GM10266 (cell line): ENCODE data around the gene ETAA1.

Experiments used
- DNase-seq: peaks from one replicate; pipeline ENCODE4 v3.0.0; 2012; ENCODE audit errors: extremely low spot score
- TF ChIP-seq, protein P1 (sequence below): IDR thresholded peaks from 2 replicates; pipeline ENCODE4 v1.5.1; 2012; ENCODE audit warnings: mild to moderate bottlenecking, low read depth; ENCODE audit not compliant: control insufficient read depth, insufficient read depth; ENCODE audit errors: missing control alignments

ETAA1 gene

GRCh38 chr2:67400560-67401485 lies 3.7 kb downstream of the ETAA1 start:
- DNase-seq = no peak
- TF ChIP-seq, protein P1, sequence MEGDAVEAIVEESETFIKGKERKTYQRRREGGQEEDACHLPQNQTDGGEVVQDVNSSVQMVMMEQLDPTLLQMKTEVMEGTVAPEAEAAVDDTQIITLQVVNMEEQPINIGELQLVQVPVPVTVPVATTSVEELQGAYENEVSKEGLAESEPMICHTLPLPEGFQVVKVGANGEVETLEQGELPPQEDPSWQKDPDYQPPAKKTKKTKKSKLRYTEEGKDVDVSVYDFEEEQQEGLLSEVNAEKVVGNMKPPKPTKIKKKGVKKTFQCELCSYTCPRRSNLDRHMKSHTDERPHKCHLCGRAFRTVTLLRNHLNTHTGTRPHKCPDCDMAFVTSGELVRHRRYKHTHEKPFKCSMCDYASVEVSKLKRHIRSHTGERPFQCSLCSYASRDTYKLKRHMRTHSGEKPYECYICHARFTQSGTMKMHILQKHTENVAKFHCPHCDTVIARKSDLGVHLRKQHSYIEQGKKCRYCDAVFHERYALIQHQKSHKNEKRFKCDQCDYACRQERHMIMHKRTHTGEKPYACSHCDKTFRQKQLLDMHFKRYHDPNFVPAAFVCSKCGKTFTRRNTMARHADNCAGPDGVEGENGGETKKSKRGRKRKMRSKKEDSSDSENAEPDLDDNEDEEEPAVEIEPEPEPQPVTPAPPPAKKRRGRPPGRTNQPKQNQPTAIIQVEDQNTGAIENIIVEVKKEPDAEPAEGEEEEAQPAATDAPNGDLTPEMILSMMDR = no peak

DNA sequence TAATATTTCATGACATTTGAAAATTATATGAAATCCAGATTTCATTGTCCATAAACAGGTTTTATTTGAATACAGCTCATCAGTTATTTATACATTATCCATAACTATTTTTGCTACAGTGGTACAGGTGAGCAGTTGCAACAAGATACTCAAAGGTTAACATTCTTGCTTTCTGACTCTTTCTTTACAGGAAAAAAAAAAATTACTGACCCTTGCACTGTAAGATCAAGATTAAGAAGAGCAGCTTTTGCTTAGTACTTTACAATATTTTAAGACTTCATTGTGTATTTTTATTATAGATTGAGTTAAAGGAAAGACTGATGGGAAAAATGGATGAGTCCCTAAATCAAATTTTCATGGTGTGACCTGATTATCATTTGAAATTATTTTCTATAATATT lies 11.2 kb downstream of the ETAA1 start:
- no peak for DNase-seq
- TF ChIP-seq, protein P1 = no peak

GRCh38 chr2:67412424-67412823 lies 15.3 kb downstream of the ETAA1 start:
- TF ChIP-seq, protein P1 = no peak
- no peak for DNase-seq

DNA sequence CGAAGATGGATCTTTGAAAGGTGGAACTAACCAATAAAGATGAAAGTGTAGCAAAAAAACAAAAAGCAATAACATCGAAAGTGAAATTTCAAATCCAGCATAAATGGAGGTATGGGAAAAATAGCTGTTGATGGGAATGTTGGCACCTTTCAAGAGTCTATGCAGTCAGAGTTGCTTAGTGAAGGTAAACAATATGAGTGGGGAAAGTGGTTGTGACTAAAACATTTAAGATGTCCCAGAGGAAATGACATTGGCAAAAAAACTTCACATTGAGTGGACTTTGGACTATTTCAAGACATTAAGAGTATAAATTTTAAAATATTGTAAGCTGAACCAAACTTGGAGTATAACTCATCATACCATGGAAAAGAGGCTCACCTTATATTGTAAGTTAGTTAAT lies 17.7 kb downstream of the ETAA1 start:
- TF ChIP-seq, protein P1 = no peak
- no peak for DNase-seq

DNA sequence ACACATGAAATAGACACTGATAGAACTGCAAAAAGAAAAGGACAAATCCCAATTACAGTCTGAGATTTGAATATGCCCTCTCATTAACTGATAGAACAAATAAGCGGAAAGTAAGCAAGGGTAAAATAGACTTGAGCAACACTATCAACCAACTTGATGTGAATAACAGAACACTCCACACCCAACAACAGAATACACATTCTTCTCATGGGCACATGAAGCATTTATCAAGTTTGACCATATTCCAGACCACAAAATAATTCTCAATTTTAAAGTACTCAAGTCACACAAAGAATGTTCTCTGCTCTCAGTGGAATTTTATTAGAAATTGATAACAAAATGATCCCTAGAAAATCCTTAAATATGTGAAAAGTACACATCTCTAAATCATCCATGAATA lies 19.0 kb downstream of the ETAA1 start:
- DNase-seq = no peak
- TF ChIP-seq, protein P1 = no peak

DNA sequence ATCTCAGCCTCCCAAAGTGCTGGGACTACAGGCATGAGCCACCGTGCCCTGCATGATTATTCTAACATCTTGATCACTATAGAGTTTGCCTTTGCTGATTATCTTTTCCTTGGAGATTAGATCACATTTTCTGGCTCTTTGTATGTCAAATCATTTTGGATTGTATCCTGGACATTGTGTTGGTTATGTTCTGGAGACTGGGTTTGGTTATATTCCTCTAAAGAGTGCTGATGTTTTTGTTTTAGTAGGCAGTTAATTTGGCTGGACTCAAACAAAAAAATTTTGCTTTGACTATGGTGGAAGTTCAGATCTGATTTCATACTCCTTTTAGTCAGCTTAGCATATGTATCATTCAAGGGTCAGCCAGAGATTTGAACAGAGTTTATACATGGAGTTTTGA lies 26.4 kb downstream of the ETAA1 start:
- no peak for DNase-seq
- TF ChIP-seq, protein P1 = no peak

DNA sequence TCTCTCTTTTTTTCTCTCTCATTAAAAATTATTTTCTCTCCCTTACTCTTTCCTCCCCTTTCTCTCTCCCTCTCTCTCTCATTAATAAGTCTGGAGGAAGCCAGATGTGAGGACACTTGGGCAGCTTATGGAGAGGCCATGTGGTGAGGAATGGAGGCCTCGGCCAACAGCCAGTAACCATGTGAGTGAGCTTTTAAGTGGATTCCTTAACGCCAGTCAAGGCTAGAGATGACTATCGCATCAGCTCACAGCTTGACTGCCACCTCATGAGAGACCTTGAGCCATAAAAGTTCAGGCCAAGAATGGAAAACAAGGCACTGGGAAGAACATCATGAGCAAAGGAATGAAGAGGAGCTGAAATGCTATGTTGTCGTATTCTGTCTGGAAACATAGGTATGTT lies 39.1 kb downstream of the ETAA1 start:
- TF ChIP-seq, protein P1 = no peak
- no peak for DNase-seq
